ENCODE measurements around the gene NMT1. TPM values are rescaled to one million over a fixed set of nuclear protein-coding genes. Genes with fewer than 3 reads are reported as not detected.

The NMT1 gene
- polyA plus RNA-seq, 2 donors, result 30.1 to 32.9 TPM

- peaks cover 0 to 3% of the 10 kb centered on the region in 2 donors for H3K4me1 ChIP-seq (ENCODE audit: control insufficient read depth in 2 of 2, insufficient read depth in 2 of 2, low read length in 1 of 2)
- no peaks in the 10 kb centered on the region for H3K27me3 ChIP-seq (ENCODE audit: control insufficient read depth in 1 of 2, insufficient read depth in 2 of 2, low read length in 2 of 2)
- no peak overlapping the region for H3K4me3 ChIP-seq (ENCODE audit: low read depth in 1 of 2, low read length in 2 of 2)
- no peak overlapping the region for H3K27ac ChIP-seq (ENCODE audit: low read depth in 2 of 2, low read length in 1 of 2)
- 87 to 93% methylated on average over 2 of the region's 2 CpGs for WGBS, 2 donors
- H3K36me3 ChIP-seq (ENCODE audit: control insufficient read depth in 2 of 2, insufficient read depth in 2 of 2, low read length in 1 of 2), result no peaks in the 10 kb centered on the region
- H3K9me3 ChIP-seq (ENCODE audit: control insufficient read depth in 2 of 2, insufficient read depth in 1 of 2, low read depth in 1 of 2, low read length in 1 of 2), result no peaks in the 10 kb centered on the region
These were observed 9.7 kb downstream of the NMT1 start for GRCh38 chr17:45070809-45071208.

GRCh38 chr17:45073414-45074070 is 12.4 kb downstream of the NMT1 start:
- Histone ChIP-seq H3K9me3 (ENCODE audit: control insufficient read depth in 2 of 2, insufficient read depth in 1 of 2, low read depth in 1 of 2, low read length in 1 of 2) (no peaks in the 10 kb centered on the region), H3K27me3 (ENCODE audit: control insufficient read depth in 1 of 2, insufficient read depth in 2 of 2, low read length in 2 of 2) (no peaks in the 10 kb centered on the region), H3K4me1 (ENCODE audit: control insufficient read depth in 2 of 2, insufficient read depth in 2 of 2, low read length in 1 of 2) (peaks cover 0 to 3% of the 10 kb centered on the region in 2 donors), H3K36me3 (ENCODE audit: control insufficient read depth in 2 of 2, insufficient read depth in 2 of 2, low read length in 1 of 2) (no peaks in the 10 kb centered on the region), H3K27ac (ENCODE audit: low read depth in 2 of 2, low read length in 1 of 2) (peak overlapping the region; percentile 40 to 82), H3K4me3 (ENCODE audit: low read depth in 1 of 2, low read length in 2 of 2) (no peak overlapping the region)
- WGBS, 2 donors, result 58 to 64% methylated on average over 5 of the region's 5 CpGs

- no peaks in the 10 kb centered on the region for H3K27me3 ChIP-seq (ENCODE audit: control insufficient read depth in 1 of 2, insufficient read depth in 2 of 2, low read length in 2 of 2)
- no peak overlapping the region for H3K4me3 ChIP-seq (ENCODE audit: low read depth in 1 of 2, low read length in 2 of 2)
- 77 to 78% methylated on average over 3 of the region's 3 CpGs for WGBS, 2 donors
- peaks cover 4% of the 10 kb centered on the region in 2 donors for H3K36me3 ChIP-seq (ENCODE audit: control insufficient read depth in 2 of 2, insufficient read depth in 2 of 2, low read length in 1 of 2)
- H3K9me3 ChIP-seq (ENCODE audit: control insufficient read depth in 2 of 2, insufficient read depth in 1 of 2, low read depth in 1 of 2, low read length in 1 of 2), result no peaks in the 10 kb centered on the region
- H3K4me1 ChIP-seq (ENCODE audit: control insufficient read depth in 2 of 2, insufficient read depth in 2 of 2, low read length in 1 of 2), result peaks cover 0 to 3% of the 10 kb centered on the region in 2 donors
- H3K27ac ChIP-seq (ENCODE audit: low read depth in 2 of 2, low read length in 1 of 2), result peak overlapping the region in 1 of 2 donors; percentile 20
These were observed 16.5 kb downstream of the NMT1 start for GRCh38 chr17:45077643-45078042.

GRCh38 chr17:45081047-45081703 is 20.1 kb downstream of the NMT1 start:
- Histone ChIP-seq H3K27me3 (ENCODE audit: control insufficient read depth in 1 of 2, insufficient read depth in 2 of 2, low read length in 2 of 2) (no peaks in the 10 kb centered on the region), H3K4me3 (ENCODE audit: low read depth in 1 of 2, low read length in 2 of 2) (no peak overlapping the region), H3K27ac (ENCODE audit: low read depth in 2 of 2, low read length in 1 of 2) (no peak overlapping the region), H3K9me3 (ENCODE audit: control insufficient read depth in 2 of 2, insufficient read depth in 1 of 2, low read depth in 1 of 2, low read length in 1 of 2) (no peaks in the 10 kb centered on the region), H3K4me1 (ENCODE audit: control insufficient read depth in 2 of 2, insufficient read depth in 2 of 2, low read length in 1 of 2) (no peaks in the 10 kb centered on the region), H3K36me3 (ENCODE audit: control insufficient read depth in 2 of 2, insufficient read depth in 2 of 2, low read length in 1 of 2) (peaks cover 4% of the 10 kb centered on the region in 2 donors)
- 79 to 84% methylated on average over 6 of the region's 6 CpGs for WGBS, 2 donors

GRCh38 chr17:45086391-45086790 is 25.3 kb downstream of the NMT1 start:
- H3K4me1 ChIP-seq (ENCODE audit: control insufficient read depth in 2 of 2, insufficient read depth in 2 of 2, low read length in 1 of 2), result peaks cover 0 to 11% of the 10 kb centered on the region in 2 donors
- H3K27me3 ChIP-seq (ENCODE audit: control insufficient read depth in 1 of 2, insufficient read depth in 2 of 2, low read length in 2 of 2), result no peaks in the 10 kb centered on the region
- 97 to 99% methylated on average over 4 of the region's 4 CpGs for WGBS, 2 donors
- peak overlapping the region; percentile 52 to 94 for H3K27ac ChIP-seq (ENCODE audit: low read depth in 2 of 2, low read length in 1 of 2)
- H3K4me3 ChIP-seq (ENCODE audit: low read depth in 1 of 2, low read length in 2 of 2), result no peak overlapping the region
- H3K36me3 ChIP-seq (ENCODE audit: control insufficient read depth in 2 of 2, insufficient read depth in 2 of 2, low read length in 1 of 2), result peaks cover 10% of the 10 kb centered on the region in 2 donors
- no peaks in the 10 kb centered on the region for H3K9me3 ChIP-seq (ENCODE audit: control insufficient read depth in 2 of 2, insufficient read depth in 1 of 2, low read depth in 1 of 2, low read length in 1 of 2)

- peaks cover 0 to 11% of the 10 kb centered on the region in 2 donors for H3K4me1 ChIP-seq (ENCODE audit: control insufficient read depth in 2 of 2, insufficient read depth in 2 of 2, low read length in 1 of 2)
- H3K27ac ChIP-seq (ENCODE audit: low read depth in 2 of 2, low read length in 1 of 2), result peak overlapping the region; percentile 52 to 94
- H3K27me3 ChIP-seq (ENCODE audit: control insufficient read depth in 1 of 2, insufficient read depth in 2 of 2, low read length in 2 of 2), result no peaks in the 10 kb centered on the region
- H3K36me3 ChIP-seq (ENCODE audit: control insufficient read depth in 2 of 2, insufficient read depth in 2 of 2, low read length in 1 of 2), result peaks cover 6% of the 10 kb centered on the region in 2 donors
- no peak overlapping the region for H3K4me3 ChIP-seq (ENCODE audit: low read depth in 1 of 2, low read length in 2 of 2)
- H3K9me3 ChIP-seq (ENCODE audit: control insufficient read depth in 2 of 2, insufficient read depth in 1 of 2, low read depth in 1 of 2, low read length in 1 of 2), result no peaks in the 10 kb centered on the region
- 88% methylated on average over 6 of the region's 6 CpGs for WGBS, 2 donors
These were observed 25.9 kb downstream of the NMT1 start for GRCh38 chr17:45086865-45087503.

GRCh38 chr17:45087504-45087975 is 26.4 kb downstream of the NMT1 start:
- H3K4me1 ChIP-seq (ENCODE audit: control insufficient read depth in 2 of 2, insufficient read depth in 2 of 2, low read length in 1 of 2), result peaks cover 0 to 11% of the 10 kb centered on the region in 2 donors
- WGBS, 2 donors, result 41 to 56% methylated on average over 3 of the region's 3 CpGs
- H3K27me3 ChIP-seq (ENCODE audit: control insufficient read depth in 1 of 2, insufficient read depth in 2 of 2, low read length in 2 of 2), result no peaks in the 10 kb centered on the region
- peaks cover 6% of the 10 kb centered on the region in 2 donors for H3K36me3 ChIP-seq (ENCODE audit: control insufficient read depth in 2 of 2, insufficient read depth in 2 of 2, low read length in 1 of 2)
- no peak overlapping the region for H3K4me3 ChIP-seq (ENCODE audit: low read depth in 1 of 2, low read length in 2 of 2)
- H3K9me3 ChIP-seq (ENCODE audit: control insufficient read depth in 2 of 2, insufficient read depth in 1 of 2, low read depth in 1 of 2, low read length in 1 of 2), result no peaks in the 10 kb centered on the region
- H3K27ac ChIP-seq (ENCODE audit: low read depth in 2 of 2, low read length in 1 of 2), result peak overlapping the region; percentile 89 to 94

- 74 to 80% methylated on average over 5 of the region's 5 CpGs for WGBS, 2 donors
- no peak overlapping the region for H3K4me3 ChIP-seq (ENCODE audit: low read depth in 1 of 2, low read length in 2 of 2)
- H3K27me3 ChIP-seq (ENCODE audit: control insufficient read depth in 1 of 2, insufficient read depth in 2 of 2, low read length in 2 of 2), result no peaks in the 10 kb centered on the region
- H3K4me1 ChIP-seq (ENCODE audit: control insufficient read depth in 2 of 2, insufficient read depth in 2 of 2, low read length in 1 of 2), result peaks cover 0 to 11% of the 10 kb centered on the region in 2 donors
- H3K36me3 ChIP-seq (ENCODE audit: control insufficient read depth in 2 of 2, insufficient read depth in 2 of 2, low read length in 1 of 2), result peaks cover 6% of the 10 kb centered on the region in 2 donors
- H3K9me3 ChIP-seq (ENCODE audit: control insufficient read depth in 2 of 2, insufficient read depth in 1 of 2, low read depth in 1 of 2, low read length in 1 of 2), result no peaks in the 10 kb centered on the region
- peak overlapping the region; percentile 89 to 94 for H3K27ac ChIP-seq (ENCODE audit: low read depth in 2 of 2, low read length in 1 of 2)
These were observed 26.9 kb downstream of the NMT1 start for GRCh38 chr17:45087978-45088377.

GRCh38 chr17:45088741-45089140 is 27.6 kb downstream of the NMT1 start:
- H3K9me3 ChIP-seq (ENCODE audit: control insufficient read depth in 2 of 2, insufficient read depth in 1 of 2, low read depth in 1 of 2, low read length in 1 of 2), result no peaks in the 10 kb centered on the region
- H3K4me3 ChIP-seq (ENCODE audit: low read depth in 1 of 2, low read length in 2 of 2), result no peak overlapping the region
- WGBS, 2 donors, result 74 to 83% methylated on average over 3 of the region's 3 CpGs
- peaks cover 2 to 16% of the 10 kb centered on the region in 2 donors for H3K4me1 ChIP-seq (ENCODE audit: control insufficient read depth in 2 of 2, insufficient read depth in 2 of 2, low read length in 1 of 2)
- no peaks in the 10 kb centered on the region for H3K27me3 ChIP-seq (ENCODE audit: control insufficient read depth in 1 of 2, insufficient read depth in 2 of 2, low read length in 2 of 2)
- H3K27ac ChIP-seq (ENCODE audit: low read depth in 2 of 2, low read length in 1 of 2), result peak overlapping the region; percentile 31 to 94
- peaks cover 6% of the 10 kb centered on the region in 2 donors for H3K36me3 ChIP-seq (ENCODE audit: control insufficient read depth in 2 of 2, insufficient read depth in 2 of 2, low read length in 1 of 2)

All from esophagus (tissue), 2 donors.